K562 (cell line): ENCODE data around the gene S100A8. TPM values are rescaled to one million over a fixed set of nuclear protein-coding genes. Genes with fewer than 3 reads are reported as not detected.

Source experiments
- BRCA1 ChIP-seq, 2 experiments: fragments of 450-650 bp in 1 of 2; sonication (generic) in 1 of 2; formaldehyde crosslinking in 1 of 2; IDR thresholded peaks; 2 replicates each; pipeline versions ENCODE4 v1.5.0 to v1.6.1; 2017 to 2020; ENCODE audit warnings: mild to moderate bottlenecking in 1 of 2, missing genetic modification reagents in 1 of 2
- GABPB2 ChIP-seq: fragments of 250-450 bp; sonication (Bioruptor Pico); conservative IDR thresholded peaks from 2 replicates; pipeline ENCODE4 v1.5.1; 2021; ENCODE audit warnings: mild to moderate bottlenecking
- GATAD2A ChIP-seq: fragments of 450-650 bp; IDR thresholded peaks from 2 replicates; pipeline ENCODE4 v1.6.1; 2017
- HEY1 ChIP-seq: fragments of 250-450 bp; sonication (Bioruptor Pico); IDR thresholded peaks from 2 replicates; pipeline ENCODE4 v1.5.0; 2020; ENCODE audit warnings: mild to moderate bottlenecking, moderate library complexity, borderline replicate concordance
- KAT2B ChIP-seq: IDR thresholded peaks from one replicate; pipeline ENCODE4 v1.6.1; 2012; ENCODE audit warnings: low read depth, mild to moderate bottlenecking, control low read depth, inconsistent platforms, low read length, moderate library complexity
- MCM3 ChIP-seq: fragments of 450-650 bp; IDR thresholded peaks from 2 replicates; pipeline ENCODE4 v1.6.1; 2016
- NCOR1 ChIP-seq: fragments of 450-650 bp; IDR thresholded peaks from 2 replicates; pipeline ENCODE4 v1.6.1; 2016; ENCODE audit warnings: mild to moderate bottlenecking, moderate library complexity
- NR2C1 ChIP-seq, 2 experiments: fragments of 450-650 bp; IDR thresholded peaks; 2 replicates each; pipeline ENCODE4 v1.6.1; 2017; ENCODE audit warnings: mild to moderate bottlenecking in 2 of 2, antibody characterized with exemption in 1 of 2, inconsistent platforms in 1 of 2, missing compliant biosample characterization in 1 of 2, missing genetic modification characterization in 1 of 2
- PHF21A ChIP-seq: fragments of 450-650 bp; IDR thresholded peaks from 2 replicates; pipeline ENCODE4 v1.6.1; 2017; ENCODE audit warnings: low read depth, borderline replicate concordance
- RBBP5 ChIP-seq: fragments of 200-600 bp; sonication (generic); IDR thresholded peaks from 2 replicates; pipeline ENCODE4 v1.6.1; 2012; ENCODE audit warnings: borderline replicate concordance, mild to moderate bottlenecking, low read length, control low read depth, inconsistent platforms; ENCODE audit not compliant: insufficient read depth, poor library complexity, severe bottlenecking
- RFX7 ChIP-seq: fragments of 250-450 bp; sonication (Bioruptor Pico); IDR thresholded peaks from 2 replicates; pipeline ENCODE4 v1.5.1; 2021; ENCODE audit warnings: mild to moderate bottlenecking
- SMARCC2 ChIP-seq: fragments of 450-650 bp; IDR thresholded peaks from 2 replicates; pipeline ENCODE4 v1.6.1; 2017; ENCODE audit warnings: antibody characterized with exemption, moderate library complexity, mild to moderate bottlenecking, low read depth
- TCF7 ChIP-seq: sonication (generic); IDR thresholded peaks from 2 replicates; pipeline ENCODE4 v1.6.1; 2016; ENCODE audit warnings: antibody characterized with exemption, borderline replicate concordance
- ZBTB17 ChIP-seq: fragments of 450-650 bp; formaldehyde crosslinking; IDR thresholded peaks from 2 replicates; pipeline ENCODE4 v1.4.0; 2020; ENCODE audit warnings: mild to moderate bottlenecking
- polyA plus RNA-seq, 8 experiments: library from polyadenylated mRNA; depleted of rRNA in 4 of 8; stranded (reverse) in 5 of 8; unstranded in 3 of 8; fragments of >200 nt; fragmentation: Nextera tagmentation in 2 of 8; fragmentation: Illumina TruSeq in 1 of 8; extraction: Ambion mirVana in 2 of 8; extraction: Trizol in 1 of 8; gene quantifications; 2 replicates each; pipeline versions ENCODE4 v1.2.1 to v1.2.3, GENCODE V29; 2011 to 2014; ENCODE audit warnings: inconsistent platforms in 1 of 8, missing spikeins in 1 of 8
- total RNA-seq, 7 experiments: library from RNA; depleted of rRNA in 6 of 7; stranded (reverse); fragments of >200 nt in 6 of 7; fragmentation: Illumina TruSeq in 2 of 7; extraction: Trizol in 2 of 7; gene quantifications; 2 replicates each; pipeline versions ENCODE4 v1.2.1 to v1.2.3, GENCODE V29; 2011 to 2021; ENCODE audit warnings: low replicate concordance in 1 of 7
- TF ChIP-seq, protein P1 (sequence below): sonication (generic); formaldehyde crosslinking; IDR thresholded peaks from 2 replicates; pipeline ENCODE4 v1.8.0; 2022; ENCODE audit warnings: missing genetic modification reagents, mild to moderate bottlenecking, moderate library complexity, borderline replicate concordance
- TF ChIP-seq, protein P2 (sequence below): IDR thresholded peaks from 2 replicates; pipeline ENCODE4 v1.6.1; 2011; ENCODE audit not compliant: insufficient read length; ENCODE audit errors: extremely low read depth
- TF ChIP-seq, protein P3 (sequence below): sonication (generic); formaldehyde crosslinking; IDR thresholded peaks from 2 replicates; pipeline ENCODE4 v1.5.0; 2020; ENCODE audit warnings: missing genetic modification reagents
- TF ChIP-seq, protein P4 (sequence below): IDR thresholded peaks from 2 replicates; pipeline ENCODE4 v1.6.1; 2016; ENCODE audit warnings: missing genetic modification characterization, missing compliant biosample characterization
- TF ChIP-seq, protein P5 (sequence below): fragments of 250-450 bp; sonication (Bioruptor Pico); IDR thresholded peaks from 2 replicates; pipeline ENCODE4 v1.8.0; 2021; ENCODE audit warnings: moderate library complexity, mild to moderate bottlenecking, inconsistent platforms

The S100A8 gene
- total and polyA plus RNA-seq, 9 of the 15 experiments (the other 6 are each of a cell fraction or from before 2014, with no cell fraction given) = 0.15 to 0.60 TPM; not detected in 7

DNA sequence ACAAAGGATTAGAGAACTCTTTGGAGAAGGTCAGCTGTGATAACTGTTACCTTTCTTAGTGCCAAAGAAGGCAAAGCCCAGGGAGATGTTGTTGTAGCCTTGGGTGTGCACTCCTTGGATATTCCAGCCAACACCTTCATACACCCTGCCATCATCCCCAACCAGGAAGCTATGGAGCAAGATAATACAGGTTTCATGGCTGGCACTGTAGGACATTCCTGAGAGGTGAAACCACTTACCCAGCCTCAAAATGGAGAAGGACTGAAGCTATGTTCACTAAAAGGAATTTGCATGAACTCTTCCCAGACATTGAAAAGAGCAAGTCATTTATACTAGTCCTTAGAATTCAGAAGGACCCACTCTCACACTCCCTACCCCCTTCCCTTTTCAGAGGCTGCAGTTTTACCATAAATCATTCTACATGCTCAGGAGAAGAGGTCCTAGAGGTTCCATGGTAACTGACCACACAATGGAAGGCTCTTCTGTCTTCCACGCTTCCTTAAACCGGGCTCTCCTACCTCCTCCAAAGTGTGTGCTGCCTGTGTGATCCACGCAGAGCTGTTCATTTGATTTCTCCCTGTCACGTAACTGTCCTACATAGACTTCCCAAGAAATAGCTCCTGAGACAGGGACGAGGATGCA is 47.7 kb downstream of the S100A8 start (continued):
- TF ChIP-seq, protein P1, sequence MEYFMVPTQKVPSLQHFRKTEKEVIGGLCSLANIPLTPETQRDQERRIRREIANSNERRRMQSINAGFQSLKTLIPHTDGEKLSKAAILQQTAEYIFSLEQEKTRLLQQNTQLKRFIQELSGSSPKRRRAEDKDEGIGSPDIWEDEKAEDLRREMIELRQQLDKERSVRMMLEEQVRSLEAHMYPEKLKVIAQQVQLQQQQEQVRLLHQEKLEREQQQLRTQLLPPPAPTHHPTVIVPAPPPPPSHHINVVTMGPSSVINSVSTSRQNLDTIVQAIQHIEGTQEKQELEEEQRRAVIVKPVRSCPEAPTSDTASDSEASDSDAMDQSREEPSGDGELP = no peak
- no peak for TF ChIP-seq ZBTB17 (CRISPR knock-in tag)
- TF ChIP-seq GATAD2A = no peak
- TF ChIP-seq, protein P2, sequence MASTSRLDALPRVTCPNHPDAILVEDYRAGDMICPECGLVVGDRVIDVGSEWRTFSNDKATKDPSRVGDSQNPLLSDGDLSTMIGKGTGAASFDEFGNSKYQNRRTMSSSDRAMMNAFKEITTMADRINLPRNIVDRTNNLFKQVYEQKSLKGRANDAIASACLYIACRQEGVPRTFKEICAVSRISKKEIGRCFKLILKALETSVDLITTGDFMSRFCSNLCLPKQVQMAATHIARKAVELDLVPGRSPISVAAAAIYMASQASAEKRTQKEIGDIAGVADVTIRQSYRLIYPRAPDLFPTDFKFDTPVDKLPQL = no peak
- TF ChIP-seq NR2C1 (IDR thresholded peaks at IDR 0.05) = no peak
- no peak for TF ChIP-seq NR2C1 (tag; IDR thresholded peaks at IDR 0.05)
- TF ChIP-seq, protein P3, sequence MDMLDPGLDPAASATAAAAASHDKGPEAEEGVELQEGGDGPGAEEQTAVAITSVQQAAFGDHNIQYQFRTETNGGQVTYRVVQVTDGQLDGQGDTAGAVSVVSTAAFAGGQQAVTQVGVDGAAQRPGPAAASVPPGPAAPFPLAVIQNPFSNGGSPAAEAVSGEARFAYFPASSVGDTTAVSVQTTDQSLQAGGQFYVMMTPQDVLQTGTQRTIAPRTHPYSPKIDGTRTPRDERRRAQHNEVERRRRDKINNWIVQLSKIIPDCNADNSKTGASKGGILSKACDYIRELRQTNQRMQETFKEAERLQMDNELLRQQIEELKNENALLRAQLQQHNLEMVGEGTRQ (CRISPR knock-in tag) = no peak
- no peak for TF ChIP-seq PHF21A
- no peak for TF ChIP-seq KAT2B
- TF ChIP-seq RFX7 (CRISPR knock-in tag) = no peak
- no peak for TF ChIP-seq HEY1
- TF ChIP-seq RBBP5 = peak; percentile 13
- no peak for TF ChIP-seq BRCA1 (IDR thresholded peaks at IDR 0.05)
- TF ChIP-seq BRCA1 (CRISPR knock-in tag; IDR thresholded peaks at IDR 0.05) = no peak
- TF ChIP-seq, protein P4, sequence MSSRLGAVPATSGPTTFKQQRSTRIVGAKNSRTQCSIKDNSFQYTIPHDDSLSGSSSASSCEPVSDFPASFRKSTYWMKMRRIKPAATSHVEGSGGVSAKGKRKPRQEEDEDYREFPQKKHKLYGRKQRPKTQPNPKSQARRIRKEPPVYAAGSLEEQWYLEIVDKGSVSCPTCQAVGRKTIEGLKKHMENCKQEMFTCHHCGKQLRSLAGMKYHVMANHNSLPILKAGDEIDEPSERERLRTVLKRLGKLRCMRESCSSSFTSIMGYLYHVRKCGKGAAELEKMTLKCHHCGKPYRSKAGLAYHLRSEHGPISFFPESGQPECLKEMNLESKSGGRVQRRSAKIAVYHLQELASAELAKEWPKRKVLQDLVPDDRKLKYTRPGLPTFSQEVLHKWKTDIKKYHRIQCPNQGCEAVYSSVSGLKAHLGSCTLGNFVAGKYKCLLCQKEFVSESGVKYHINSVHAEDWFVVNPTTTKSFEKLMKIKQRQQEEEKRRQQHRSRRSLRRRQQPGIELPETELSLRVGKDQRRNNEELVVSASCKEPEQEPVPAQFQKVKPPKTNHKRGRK (tag) = peak; percentile 43
- TF ChIP-seq TCF7 = no peak
- no peak for TF ChIP-seq NCOR1
- TF ChIP-seq, protein P5, sequence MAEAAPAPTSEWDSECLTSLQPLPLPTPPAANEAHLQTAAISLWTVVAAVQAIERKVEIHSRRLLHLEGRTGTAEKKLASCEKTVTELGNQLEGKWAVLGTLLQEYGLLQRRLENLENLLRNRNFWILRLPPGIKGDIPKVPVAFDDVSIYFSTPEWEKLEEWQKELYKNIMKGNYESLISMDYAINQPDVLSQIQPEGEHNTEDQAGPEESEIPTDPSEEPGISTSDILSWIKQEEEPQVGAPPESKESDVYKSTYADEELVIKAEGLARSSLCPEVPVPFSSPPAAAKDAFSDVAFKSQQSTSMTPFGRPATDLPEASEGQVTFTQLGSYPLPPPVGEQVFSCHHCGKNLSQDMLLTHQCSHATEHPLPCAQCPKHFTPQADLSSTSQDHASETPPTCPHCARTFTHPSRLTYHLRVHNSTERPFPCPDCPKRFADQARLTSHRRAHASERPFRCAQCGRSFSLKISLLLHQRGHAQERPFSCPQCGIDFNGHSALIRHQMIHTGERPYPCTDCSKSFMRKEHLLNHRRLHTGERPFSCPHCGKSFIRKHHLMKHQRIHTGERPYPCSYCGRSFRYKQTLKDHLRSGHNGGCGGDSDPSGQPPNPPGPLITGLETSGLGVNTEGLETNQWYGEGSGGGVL (CRISPR knock-in tag) = no peak
- no peak for TF ChIP-seq MCM3
- TF ChIP-seq GABPB2 (CRISPR knock-in tag) = no peak
- no peak for TF ChIP-seq SMARCC2
